Endodermal cell (in vitro differentiated cells): ENCODE data around the gene GP9. TPM values are rescaled to one million over a fixed set of nuclear protein-coding genes. Genes with fewer than 3 reads are reported as not detected.

Experiments
- DNase-seq: peaks from one replicate; pipeline ENCODE4 v3.0.0-alpha.2; 2017
- H3K27ac ChIP-seq: 2 replicates; pipeline ENCODE4 v1.5.1; 2013; ENCODE audit warnings: mild to moderate bottlenecking, low read depth, low read length, moderate library complexity
- H3K27me3 ChIP-seq: 2 replicates; pipeline ENCODE4 v1.6.1; 2013; ENCODE audit warnings: mild to moderate bottlenecking, low read length, moderate library complexity; ENCODE audit not compliant: insufficient read depth, control insufficient read depth, poor library complexity, severe bottlenecking
- H3K36me3 ChIP-seq: 2 replicates; pipeline ENCODE4 v1.7.0; 2013; ENCODE audit warnings: mild to moderate bottlenecking, low read length, moderate library complexity; ENCODE audit not compliant: control insufficient read depth, insufficient read depth
- H3K4me1 ChIP-seq: one replicate; pipeline ENCODE4 v1.7.0; 2013; ENCODE audit warnings: low read length; ENCODE audit not compliant: control insufficient read depth, insufficient read depth
- H3K4me3 ChIP-seq: 2 replicates; pipeline ENCODE4 v1.5.1; 2013; ENCODE audit warnings: mild to moderate bottlenecking, low read length, moderate library complexity
- H3K9ac ChIP-seq: 2 replicates; pipeline ENCODE4 v1.6.1; 2013; ENCODE audit warnings: mild to moderate bottlenecking, low read length, moderate library complexity; ENCODE audit not compliant: poor library complexity, severe bottlenecking; ENCODE audit errors: extremely low read depth
- H3K9me3 ChIP-seq: 2 replicates; pipeline ENCODE4 v1.6.1; 2013; ENCODE audit warnings: mild to moderate bottlenecking, low read length, moderate library complexity; ENCODE audit not compliant: control insufficient read depth
- H3K27ac Mint-ChIP-seq: 2 replicates; pipeline ENCODE4 v1.8.0; 2020; ENCODE audit warnings: mixed read lengths
- H3K27me3 Mint-ChIP-seq: 2 replicates; pipeline ENCODE4 v1.8.0; 2021; ENCODE audit warnings: mild to moderate bottlenecking, mixed read lengths; ENCODE audit not compliant: insufficient read depth
- H3K36me3 Mint-ChIP-seq: 2 replicates; pipeline ENCODE4 v1.8.0; 2020; ENCODE audit warnings: low read depth, mixed read lengths
- H3K4me1 Mint-ChIP-seq: 2 replicates; pipeline ENCODE4 v1.8.0; 2020; ENCODE audit warnings: mixed read lengths
- H3K4me3 Mint-ChIP-seq: 2 replicates; pipeline ENCODE4 v1.8.0; 2020; ENCODE audit warnings: mild to moderate bottlenecking, moderate library complexity, mixed read lengths
- H3K9me3 Mint-ChIP-seq: 2 replicates; pipeline ENCODE4 v1.8.0; 2020; ENCODE audit warnings: mild to moderate bottlenecking, mixed read lengths
- CTCF ChIP-seq: fragments of 200-600 bp; sonication (generic); conservative IDR thresholded peaks from 2 replicates; pipeline ENCODE4 v1.5.0; 2021; ENCODE audit warnings: antibody characterized with exemption, mild to moderate bottlenecking
- WGBS, 2 experiments: methylation state at CpG; one replicate each; pipeline versions ENCODE4 v1.1.5 to v1.1.7; 2013; ENCODE audit warnings: missing lambda C conversion rate in 2 of 2, mixed read lengths in 1 of 2; ENCODE audit not compliant: insufficient coverage in 1 of 2, insufficient read length in 1 of 2; 5-methylcytosine and 5-hydroxymethylcytosine counted together
- total RNA-seq, 2 donors: library from RNA; stranded (reverse); fragmentation: NEBNext Ultra II Directional in 1 of 2; extraction: Animal tissue kit (Norgen Biotek cat#: 25700) in 1 of 2; gene quantifications; 2 replicates in 1 of 2; 3 replicates in 1 of 2; pipeline ENCODE4 v1.2.1, GENCODE V29; 2021

Gene GP9
- total RNA-seq, 2 donors from 2014 or later = not detected

GRCh38 chr3:129021140-129021551 lies 39.4 kb upstream of the GP9 start:
- Histone ChIP-seq H3K4me3 (no peak overlapping the region), H3K9ac (no peak overlapping the region), H3K27ac (no peak overlapping the region), H3K36me3 (no peaks in the 10 kb centered on the region), H3K27me3 (peaks cover 18% of the 10 kb centered on the region), H3K9me3 (no peaks in the 10 kb centered on the region), H3K4me1 (peaks cover 11% of the 10 kb centered on the region)
- no peak overlapping the region for H3K4me3 Mint-ChIP-seq
- H3K36me3 Mint-ChIP-seq = no peaks in the 10 kb centered on the region
- H3K4me1 Mint-ChIP-seq = peaks cover 4% of the 10 kb centered on the region
- DNase-seq = no peak
- H3K9me3 Mint-ChIP-seq = peaks cover 3% of the 10 kb centered on the region
- TF ChIP-seq CTCF = no peak
- H3K27me3 Mint-ChIP-seq = peaks cover 53% of the 10 kb centered on the region
- H3K27ac Mint-ChIP-seq = no peak overlapping the region
- WGBS, 2 experiments = 85 to 87% methylated on average over 6 of the region's 6 CpGs

DNA sequence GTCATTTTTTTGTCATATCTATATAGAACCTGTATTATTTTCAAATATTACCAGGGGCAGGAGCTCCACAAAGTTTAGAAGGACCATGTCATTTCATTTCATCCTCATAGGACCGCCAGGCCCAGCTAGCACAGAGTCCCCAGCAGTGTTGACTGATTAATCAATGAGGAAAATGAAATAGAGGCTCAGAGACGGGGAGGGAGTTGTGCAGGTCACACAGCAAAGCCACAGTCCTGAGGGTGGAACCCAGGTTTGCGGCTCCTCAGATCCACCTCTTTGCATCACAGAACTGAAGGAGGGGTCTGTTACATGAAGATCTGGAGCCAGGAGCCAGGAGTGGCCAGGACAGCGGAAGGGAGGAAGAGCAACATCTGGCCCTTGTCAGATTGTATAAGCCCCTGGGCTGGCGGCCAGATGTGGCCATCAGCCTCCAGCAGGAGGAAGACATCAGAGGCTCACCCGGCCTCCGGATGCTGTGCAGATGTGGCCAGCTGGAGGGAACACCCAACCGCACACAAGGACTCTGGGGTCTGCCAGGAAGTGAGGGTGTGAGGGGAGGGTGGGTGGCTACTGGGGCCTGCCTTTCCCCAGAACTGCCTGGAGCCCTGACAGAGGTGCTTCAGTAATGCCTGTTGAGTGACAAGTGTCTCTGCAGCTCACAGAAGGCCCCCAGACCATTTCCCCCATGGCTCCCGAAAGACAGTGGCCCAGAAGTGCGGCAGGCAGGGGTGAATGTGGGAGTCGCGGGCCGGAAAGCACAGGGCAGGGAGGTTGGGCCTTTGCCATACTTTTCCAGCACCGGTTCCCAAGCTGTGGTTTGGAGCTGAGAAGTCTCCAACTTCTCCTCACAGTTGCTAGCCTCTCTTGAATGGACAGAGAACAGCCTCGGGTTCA lies 38.2 kb upstream of the GP9 start:
- H3K9me3 ChIP-seq = no peaks in the 10 kb centered on the region
- no peaks in the 10 kb centered on the region for H3K36me3 Mint-ChIP-seq
- no peak overlapping the region for H3K27ac ChIP-seq
- WGBS, 2 experiments = 83 to 89% methylated on average over 9 to 15 of the region's 15 CpGs
- no peak for TF ChIP-seq CTCF
- no peak overlapping the region for H3K4me3 Mint-ChIP-seq
- no peak overlapping the region for H3K4me3 ChIP-seq
- H3K4me1 ChIP-seq = peaks cover 9% of the 10 kb centered on the region
- H3K36me3 ChIP-seq = no peaks in the 10 kb centered on the region
- peaks cover 3% of the 10 kb centered on the region for H3K4me1 Mint-ChIP-seq
- DNase-seq = no peak
- peaks cover 61% of the 10 kb centered on the region for H3K27me3 Mint-ChIP-seq
- peaks cover 24% of the 10 kb centered on the region for H3K27me3 ChIP-seq
- peaks cover 12% of the 10 kb centered on the region for H3K9me3 Mint-ChIP-seq
- H3K27ac Mint-ChIP-seq = no peak overlapping the region
- no peak overlapping the region for H3K9ac ChIP-seq

DNA sequence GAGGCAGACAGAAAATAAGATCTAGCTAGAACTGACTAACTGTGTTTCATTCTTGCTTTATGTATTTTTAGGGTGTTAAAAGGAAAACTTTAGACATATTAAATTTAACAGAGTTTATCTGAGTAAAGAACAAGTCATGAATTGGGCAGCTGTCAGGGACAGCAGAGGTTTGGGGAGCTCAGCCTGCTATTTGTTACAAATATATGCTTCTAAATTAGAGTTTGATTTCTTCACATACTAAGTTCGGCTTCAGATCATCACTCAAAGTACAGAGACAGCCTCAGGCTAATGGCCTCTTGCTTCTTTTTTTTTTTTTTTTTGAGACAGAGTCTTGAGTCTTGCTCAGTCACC lies 37.6 kb upstream of the GP9 start:
- Mint-ChIP-seq H3K27ac (no peak overlapping the region), H3K4me1 (no peaks in the 10 kb centered on the region), H3K9me3 (peaks cover 12% of the 10 kb centered on the region), H3K36me3 (no peaks in the 10 kb centered on the region), H3K4me3 (no peak overlapping the region), H3K27me3 (peaks cover 64% of the 10 kb centered on the region)
- Histone ChIP-seq H3K27me3 (peaks cover 24% of the 10 kb centered on the region), H3K27ac (no peak overlapping the region), H3K9me3 (no peaks in the 10 kb centered on the region), H3K4me1 (peaks cover 3% of the 10 kb centered on the region), H3K36me3 (no peaks in the 10 kb centered on the region), H3K9ac (no peak overlapping the region), H3K4me3 (no peak overlapping the region)
- DNase-seq = no peak
- no peak for TF ChIP-seq CTCF
- WGBS, 2 experiments = 94% methylated on average over 1 of the region's 1 CpG; no CpG with 5 or more reads in 1 of the 2 experiments
